ENCODE results near the gene PARP3. TPM values are rescaled to one million over a fixed set of nuclear protein-coding genes. Genes with fewer than 3 reads are reported as not detected.

Gene PARP3
- total RNA-seq, 1 donor from 2014 or later, result 4.8 TPM

- FAIRE-seq, result no peak
- Histone ChIP-seq H3K27me3 (ENCODE audit: insufficient read depth, low read length) (no peaks in the 10 kb centered on the region), H4K20me1 (ENCODE audit: insufficient read depth, low read length) (peaks cover 4% of the 10 kb centered on the region), H2AFZ (ENCODE audit: low read depth, low read length) (peak within 1 kb of the TSS; percentile 98), H3K79me2 (ENCODE audit: insufficient read depth, low read length) (peaks cover 5% of the 10 kb centered on the region), H3K4me2 (ENCODE audit: low read length) (peak within 1 kb of the TSS; percentile 93), H3K4me3 (ENCODE audit: insufficient read depth, low read depth, low read length) (peak within 1 kb of the TSS; percentile 82), H3K4me1 (ENCODE audit: insufficient read depth, low read length) (peaks cover 23% of the 10 kb centered on the region), H3K9ac (ENCODE audit: low read length) (peak within 1 kb of the TSS; percentile 88), H3K27ac (ENCODE audit: low read depth, low read length) (peak within 1 kb of the TSS; percentile 48), H3K9me3 (ENCODE audit: insufficient read depth, low read depth, low read length) (no peaks in the 10 kb centered on the region), H3K36me3 (ENCODE audit: insufficient read depth, low read length) (no peaks in the 10 kb centered on the region)
- H3K9me3 Mint-ChIP-seq (ENCODE audit: unreplicated experiment), result no peaks in the 10 kb centered on the region
- H3K27me3 Mint-ChIP-seq (ENCODE audit: low read depth, unreplicated experiment), result no peaks in the 10 kb centered on the region
- H3K4me3 Mint-ChIP-seq (ENCODE audit: unreplicated experiment), result peak within 1 kb of the TSS; percentile 88
- H3K36me3 Mint-ChIP-seq (ENCODE audit: low read depth, unreplicated experiment), result peaks cover 2% of the 10 kb centered on the region
- peak; percentile 36 for DNase-seq (ENCODE audit: low read depth)
- peak within 1 kb of the TSS; percentile 62 for H3K27ac Mint-ChIP-seq (ENCODE audit: unreplicated experiment)
- TF ChIP-seq EZH2 (IDR thresholded peaks at IDR 0.05; ENCODE audit: insufficient read depth, low read length), result no peak
- peaks cover 3% of the 10 kb centered on the region for H3K4me1 Mint-ChIP-seq (ENCODE audit: low read depth, unreplicated experiment)
Observed at GRCh38 chr3:51974963-51975851, 33.0 kb downstream of the PARP3 start, which contains the start of gene ABHD14A. ABHD14A (plus strand) TSS chr3:51975064; CDS start chr3:51975136, 72 bp downstream.

DNA sequence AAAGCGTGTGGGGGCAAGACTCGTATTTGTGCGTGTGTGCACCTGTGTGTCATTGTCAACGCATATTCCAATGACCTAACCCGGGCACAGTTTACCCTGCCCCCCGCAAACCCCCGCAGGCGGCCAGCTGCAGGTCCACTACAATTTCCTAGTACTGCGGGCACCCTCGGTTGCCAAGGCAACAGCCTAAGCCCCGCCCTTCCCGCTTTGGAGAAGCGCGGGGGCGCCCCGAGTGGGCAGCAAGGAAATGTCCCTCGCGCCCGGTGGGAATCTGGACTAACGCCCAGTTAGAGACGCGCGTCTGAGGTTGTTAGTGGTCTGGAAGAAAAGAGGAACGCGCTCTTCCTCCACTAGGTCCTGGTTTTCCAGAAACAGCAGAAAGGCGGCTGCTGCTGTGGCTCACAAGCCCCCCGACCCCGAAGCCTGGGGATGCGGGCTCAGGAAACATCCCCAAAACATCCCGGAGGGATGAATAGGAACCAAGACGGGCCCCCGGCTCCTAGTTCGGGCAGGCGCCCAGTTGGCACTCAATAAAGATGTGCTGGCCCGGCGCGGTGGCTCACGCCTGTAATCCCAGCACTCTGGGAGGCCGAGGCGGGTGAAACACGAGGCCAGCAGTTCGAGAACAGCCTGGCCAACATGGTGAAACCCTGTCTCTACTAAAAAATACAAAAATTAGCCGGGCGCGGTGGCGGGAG, 33.8 kb downstream of the PARP3 start:
- Histone ChIP-seq H3K27ac (ENCODE audit: low read depth, low read length) (no peak overlapping the region), H2AFZ (ENCODE audit: low read depth, low read length) (peak overlapping the region; percentile 98), H3K27me3 (ENCODE audit: insufficient read depth, low read length) (no peaks in the 10 kb centered on the region), H3K4me1 (ENCODE audit: insufficient read depth, low read length) (peaks cover 23% of the 10 kb centered on the region), H3K4me2 (ENCODE audit: low read length) (peak overlapping the region; percentile 93), H3K9me3 (ENCODE audit: insufficient read depth, low read depth, low read length) (no peaks in the 10 kb centered on the region), H3K79me2 (ENCODE audit: insufficient read depth, low read length) (peaks cover 11% of the 10 kb centered on the region), H4K20me1 (ENCODE audit: insufficient read depth, low read length) (peaks cover 3% of the 10 kb centered on the region), H3K4me3 (ENCODE audit: insufficient read depth, low read depth, low read length) (peak overlapping the region; percentile 63), H3K36me3 (ENCODE audit: insufficient read depth, low read length) (no peaks in the 10 kb centered on the region), H3K9ac (ENCODE audit: low read length) (no peak overlapping the region)
- peaks cover 3% of the 10 kb centered on the region for H3K4me1 Mint-ChIP-seq (ENCODE audit: low read depth, unreplicated experiment)
- no peak overlapping the region for H3K27ac Mint-ChIP-seq (ENCODE audit: unreplicated experiment)
- no peaks in the 10 kb centered on the region for H3K9me3 Mint-ChIP-seq (ENCODE audit: unreplicated experiment)
- DNase-seq (ENCODE audit: low read depth) (peak; percentile 56), FAIRE-seq (no peak)
- no peaks in the 10 kb centered on the region for H3K27me3 Mint-ChIP-seq (ENCODE audit: low read depth, unreplicated experiment)
- TF ChIP-seq CTCF (IDR thresholded peaks at IDR 0.05; ENCODE audit: insufficient read depth, low read depth, low read length) (no peak), EZH2 (IDR thresholded peaks at IDR 0.05; ENCODE audit: insufficient read depth, low read length) (no peak)
- H3K4me3 Mint-ChIP-seq (ENCODE audit: unreplicated experiment), result peak overlapping the region; percentile 83
- H3K36me3 Mint-ChIP-seq (ENCODE audit: low read depth, unreplicated experiment), result no peaks in the 10 kb centered on the region

DNA sequence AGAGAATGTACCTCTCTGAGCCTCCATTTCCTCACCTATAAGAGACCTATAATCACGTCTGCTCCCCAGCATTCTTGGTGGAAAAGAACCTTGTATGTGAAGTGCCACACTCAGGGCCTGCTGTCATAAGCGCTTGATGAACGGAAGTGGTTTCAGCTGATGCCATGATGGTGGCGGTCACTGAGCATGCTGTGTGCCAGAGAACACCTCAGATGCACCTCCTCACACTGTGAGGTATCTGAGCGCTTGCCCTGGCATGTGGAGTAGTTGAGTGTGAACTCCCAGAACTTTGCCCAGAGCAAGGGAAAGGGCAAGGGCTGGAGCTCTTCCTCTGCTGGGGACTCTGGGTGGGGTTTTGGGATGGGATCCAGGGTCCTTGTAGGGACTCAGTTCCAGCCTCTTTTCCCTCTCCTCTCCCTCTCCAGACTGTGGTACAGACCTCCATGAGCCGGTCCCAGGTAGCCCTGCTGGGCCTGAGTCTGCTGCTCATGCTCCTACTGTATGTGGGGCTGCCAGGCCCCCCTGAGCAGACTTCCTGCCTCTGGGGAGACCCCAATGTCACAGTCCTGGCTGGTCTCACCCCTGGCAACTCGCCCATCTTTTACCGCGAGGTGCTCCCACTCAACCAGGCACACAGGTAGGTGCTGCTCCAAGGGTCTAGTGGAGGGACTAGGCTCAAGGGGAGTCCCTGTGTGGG, 35.4 kb downstream of the PARP3 start:
- no peaks in the 10 kb centered on the region for H3K27me3 ChIP-seq (ENCODE audit: insufficient read depth, low read length)
- no peak overlapping the region for H3K4me2 ChIP-seq (ENCODE audit: low read length)
- no peak for FAIRE-seq
- H3K27ac ChIP-seq (ENCODE audit: low read depth, low read length), result no peak overlapping the region
- H3K9me3 Mint-ChIP-seq (ENCODE audit: unreplicated experiment), result no peaks in the 10 kb centered on the region
- no peak for DNase-seq (ENCODE audit: low read depth)
- H3K9ac ChIP-seq (ENCODE audit: low read length), result no peak overlapping the region
- peaks cover 28% of the 10 kb centered on the region for H3K4me1 ChIP-seq (ENCODE audit: insufficient read depth, low read length)
- peaks cover 14% of the 10 kb centered on the region for H3K79me2 ChIP-seq (ENCODE audit: insufficient read depth, low read length)
- H3K27ac Mint-ChIP-seq (ENCODE audit: unreplicated experiment), result no peak overlapping the region
- peaks cover 6% of the 10 kb centered on the region for H3K4me1 Mint-ChIP-seq (ENCODE audit: low read depth, unreplicated experiment)
- no peaks in the 10 kb centered on the region for H3K36me3 Mint-ChIP-seq (ENCODE audit: low read depth, unreplicated experiment)
- no peak overlapping the region for H3K4me3 ChIP-seq (ENCODE audit: insufficient read depth, low read depth, low read length)
- peaks cover 6% of the 10 kb centered on the region for H4K20me1 ChIP-seq (ENCODE audit: insufficient read depth, low read length)
- H3K9me3 ChIP-seq (ENCODE audit: insufficient read depth, low read depth, low read length), result no peaks in the 10 kb centered on the region
- H2AFZ ChIP-seq (ENCODE audit: low read depth, low read length), result no peak overlapping the region
- H3K36me3 ChIP-seq (ENCODE audit: insufficient read depth, low read length), result peaks cover 2% of the 10 kb centered on the region
- TF ChIP-seq CTCF (IDR thresholded peaks at IDR 0.05; ENCODE audit: insufficient read depth, low read depth, low read length), result no peak
- no peak for TF ChIP-seq EZH2 (IDR thresholded peaks at IDR 0.05; ENCODE audit: insufficient read depth, low read length)
- no peaks in the 10 kb centered on the region for H3K27me3 Mint-ChIP-seq (ENCODE audit: low read depth, unreplicated experiment)
- peak overlapping the region; percentile 31 for H3K4me3 Mint-ChIP-seq (ENCODE audit: unreplicated experiment)

Data from astrocyte (in vitro differentiated cells and primary cell).